ENCODE results near the gene TMEM51.
"Not testable (repeated sequence)": the region's sequence is repeated elsewhere in the genome, so short reads cannot be mapped to it uniquely, and the experiment has no call there.

Gene TMEM51

DNA sequence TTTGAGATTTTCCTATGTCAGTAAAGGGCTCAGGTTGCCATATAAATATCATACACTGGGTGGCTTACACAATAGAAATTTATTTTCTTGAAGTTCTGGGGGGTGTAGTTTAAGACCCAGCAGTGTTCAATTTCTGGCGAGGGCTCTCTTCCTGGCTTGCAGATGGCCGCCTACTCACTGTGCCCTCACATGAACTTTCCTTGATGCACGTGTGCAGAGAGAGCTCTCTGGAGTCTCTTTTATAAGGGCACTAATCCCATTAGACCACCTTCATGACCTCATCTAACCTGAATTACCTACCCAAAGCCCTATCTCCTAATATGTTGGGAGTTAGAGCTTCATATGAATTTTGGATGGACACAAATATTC lies 21.1 kb downstream of the TMEM51 start:
- H3K9me3 ChIP-seq (ENCODE audit: control insufficient read depth, low read depth, low read length): no peaks in the 10 kb centered on the region
- H3K27me3 ChIP-seq (ENCODE audit: control insufficient read depth, insufficient read depth, low read length): no peaks in the 10 kb centered on the region
- no peak overlapping the region for H3K27ac ChIP-seq (ENCODE audit: low read length)
- H3K9ac ChIP-seq (ENCODE audit: low read length): no peak overlapping the region
- H3K36me3 ChIP-seq (ENCODE audit: control insufficient read depth, low read depth, low read length): no peaks in the 10 kb centered on the region
- peaks cover 5% of the 10 kb centered on the region for H3K4me1 ChIP-seq (ENCODE audit: control insufficient read depth, low read depth, low read length)
- no peak overlapping the region for H3K4me3 ChIP-seq (ENCODE audit: low read length)

DNA sequence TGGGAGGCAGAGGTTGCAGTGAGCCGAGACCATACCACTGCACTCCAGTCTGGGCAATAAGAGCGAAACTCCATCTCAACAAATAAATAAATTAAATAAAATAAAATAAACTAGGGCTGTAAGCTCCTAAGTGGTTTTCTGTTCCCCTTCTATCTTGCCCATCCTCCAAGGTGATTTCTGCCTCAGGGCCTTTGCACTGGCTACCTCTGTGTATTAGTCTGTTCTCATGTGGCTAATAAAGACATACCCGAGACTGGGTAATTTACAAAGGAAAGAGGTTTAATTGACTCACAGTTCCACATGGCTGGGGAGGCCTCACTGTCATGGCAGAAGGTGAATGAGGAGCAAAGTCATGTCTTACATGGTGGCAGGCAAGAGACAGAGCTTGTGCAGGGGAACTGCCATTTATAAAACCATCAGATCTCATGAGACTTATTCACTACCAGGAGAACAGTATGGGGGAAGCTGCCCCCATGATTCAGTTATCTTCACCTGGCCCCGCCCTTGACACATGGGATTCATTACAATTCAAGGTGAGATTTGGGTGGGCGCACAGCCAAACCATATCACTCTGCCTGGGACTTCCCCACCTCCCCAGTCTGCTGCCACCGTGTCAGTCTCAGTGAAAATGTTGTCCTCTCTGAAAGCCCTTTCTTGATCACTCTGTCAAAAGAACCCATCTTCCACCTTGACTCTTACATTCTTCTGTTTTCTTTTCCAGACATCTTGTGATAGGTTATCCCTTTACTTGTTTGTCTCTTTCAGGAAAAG lies 22.0 kb downstream of the TMEM51 start:
- not testable (repeated sequence) for H3K9me3 ChIP-seq (ENCODE audit: control insufficient read depth, low read depth, low read length); H3K4me1 ChIP-seq (ENCODE audit: control insufficient read depth, low read depth, low read length); H3K27ac ChIP-seq (ENCODE audit: low read length); H3K4me3 ChIP-seq (ENCODE audit: low read length); H3K27me3 ChIP-seq (ENCODE audit: control insufficient read depth, insufficient read depth, low read length); H3K36me3 ChIP-seq (ENCODE audit: control insufficient read depth, low read depth, low read length); H3K9ac ChIP-seq (ENCODE audit: low read length)

DNA sequence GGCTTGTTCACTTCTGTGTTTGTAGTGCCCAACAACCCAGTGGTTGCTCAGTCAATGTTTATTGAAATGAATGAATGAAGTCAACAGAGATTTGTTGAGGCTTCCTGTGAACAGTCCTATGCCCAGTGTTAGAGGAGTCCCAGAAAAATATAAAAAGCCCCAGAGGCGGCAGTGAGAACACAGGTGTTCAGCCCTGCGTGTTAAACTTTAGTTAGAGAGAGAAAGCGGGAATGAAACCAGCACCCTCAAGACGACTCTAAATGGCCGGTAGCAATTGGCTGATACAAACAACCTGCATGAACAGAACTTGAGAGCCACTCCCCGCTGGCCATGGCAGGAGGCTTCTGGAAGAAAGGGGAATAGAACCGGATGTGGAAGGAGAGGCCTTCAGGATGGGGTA lies 22.6 kb downstream of the TMEM51 start:
- peaks cover 5% of the 10 kb centered on the region for H3K4me1 ChIP-seq (ENCODE audit: control insufficient read depth, low read depth, low read length)
- no peak overlapping the region for H3K4me3 ChIP-seq (ENCODE audit: low read length)
- H3K9ac ChIP-seq (ENCODE audit: low read length): no peak overlapping the region
- no peak overlapping the region for H3K27ac ChIP-seq (ENCODE audit: low read length)
- no peaks in the 10 kb centered on the region for H3K36me3 ChIP-seq (ENCODE audit: control insufficient read depth, low read depth, low read length)
- no peaks in the 10 kb centered on the region for H3K9me3 ChIP-seq (ENCODE audit: control insufficient read depth, low read depth, low read length)
- H3K27me3 ChIP-seq (ENCODE audit: control insufficient read depth, insufficient read depth, low read length): no peaks in the 10 kb centered on the region

DNA sequence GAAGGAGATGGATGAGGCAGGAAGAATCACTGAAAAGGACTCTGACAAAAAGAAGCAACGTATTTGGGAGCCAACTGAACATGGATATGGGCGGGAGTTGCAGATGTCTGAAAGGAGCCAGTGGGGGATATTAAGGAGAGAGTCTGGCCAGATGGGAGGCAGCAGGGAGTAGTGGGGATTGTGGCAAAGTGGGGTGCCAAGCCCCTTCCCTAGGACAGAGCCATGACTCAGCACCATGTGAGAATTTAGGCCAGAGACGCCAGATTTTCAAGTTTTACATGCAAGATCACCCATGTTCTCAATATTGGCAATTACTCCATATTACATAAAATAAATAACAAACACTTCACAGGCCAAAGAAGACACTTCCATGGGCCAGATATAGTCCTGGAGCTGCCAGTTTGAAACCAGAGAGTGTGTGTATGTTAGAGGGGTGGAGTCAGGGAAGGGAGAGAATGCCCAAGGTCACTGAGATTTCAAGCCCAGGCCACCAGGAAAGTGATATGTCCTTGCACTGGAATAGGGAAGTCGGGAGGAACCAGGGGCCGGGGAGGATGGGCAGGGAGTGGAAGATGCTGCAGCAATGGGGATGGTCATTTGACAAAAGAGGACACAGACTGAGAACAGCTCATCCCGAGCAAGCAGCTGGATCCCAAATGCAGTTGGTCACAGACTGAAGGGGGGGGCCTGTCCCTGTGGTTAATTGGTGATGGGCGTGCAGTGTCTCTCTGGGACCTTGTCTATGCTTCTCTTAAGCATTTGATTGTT lies 23.5 kb downstream of the TMEM51 start:
- H3K9me3 ChIP-seq (ENCODE audit: control insufficient read depth, low read depth, low read length): no peaks in the 10 kb centered on the region
- H3K36me3 ChIP-seq (ENCODE audit: control insufficient read depth, low read depth, low read length): no peaks in the 10 kb centered on the region
- no peak overlapping the region for H3K9ac ChIP-seq (ENCODE audit: low read length)
- no peaks in the 10 kb centered on the region for H3K27me3 ChIP-seq (ENCODE audit: control insufficient read depth, insufficient read depth, low read length)
- peaks cover 5% of the 10 kb centered on the region for H3K4me1 ChIP-seq (ENCODE audit: control insufficient read depth, low read depth, low read length)
- no peak overlapping the region for H3K4me3 ChIP-seq (ENCODE audit: low read length)
- H3K27ac ChIP-seq (ENCODE audit: low read length): no peak overlapping the region

DNA sequence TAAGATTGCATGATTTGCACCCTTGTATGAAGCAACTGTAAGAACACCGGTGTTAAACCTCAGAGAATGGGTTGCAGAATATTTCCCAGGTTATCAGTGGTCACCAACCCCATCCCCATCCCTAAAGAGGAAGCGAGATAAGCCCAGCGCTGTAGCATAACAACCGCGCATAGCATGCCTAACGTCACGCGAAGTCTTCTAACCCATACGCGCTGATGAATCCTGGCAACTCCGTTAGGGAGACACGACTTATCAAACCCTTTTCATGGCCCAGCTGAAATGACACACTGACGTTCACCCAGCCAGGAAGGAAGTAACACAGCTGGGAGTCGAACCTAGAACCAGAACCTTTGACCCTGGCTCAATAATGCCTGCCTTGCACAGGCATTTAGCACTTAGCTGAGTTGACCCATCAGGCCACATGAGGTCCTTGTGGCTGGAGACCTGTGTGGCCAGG lies 24.2 kb downstream of the TMEM51 start:
- H3K4me1 ChIP-seq (ENCODE audit: control insufficient read depth, low read depth, low read length): peaks cover 5% of the 10 kb centered on the region
- H3K9ac ChIP-seq (ENCODE audit: low read length): no peak overlapping the region
- H3K27ac ChIP-seq (ENCODE audit: low read length): no peak overlapping the region

DNA sequence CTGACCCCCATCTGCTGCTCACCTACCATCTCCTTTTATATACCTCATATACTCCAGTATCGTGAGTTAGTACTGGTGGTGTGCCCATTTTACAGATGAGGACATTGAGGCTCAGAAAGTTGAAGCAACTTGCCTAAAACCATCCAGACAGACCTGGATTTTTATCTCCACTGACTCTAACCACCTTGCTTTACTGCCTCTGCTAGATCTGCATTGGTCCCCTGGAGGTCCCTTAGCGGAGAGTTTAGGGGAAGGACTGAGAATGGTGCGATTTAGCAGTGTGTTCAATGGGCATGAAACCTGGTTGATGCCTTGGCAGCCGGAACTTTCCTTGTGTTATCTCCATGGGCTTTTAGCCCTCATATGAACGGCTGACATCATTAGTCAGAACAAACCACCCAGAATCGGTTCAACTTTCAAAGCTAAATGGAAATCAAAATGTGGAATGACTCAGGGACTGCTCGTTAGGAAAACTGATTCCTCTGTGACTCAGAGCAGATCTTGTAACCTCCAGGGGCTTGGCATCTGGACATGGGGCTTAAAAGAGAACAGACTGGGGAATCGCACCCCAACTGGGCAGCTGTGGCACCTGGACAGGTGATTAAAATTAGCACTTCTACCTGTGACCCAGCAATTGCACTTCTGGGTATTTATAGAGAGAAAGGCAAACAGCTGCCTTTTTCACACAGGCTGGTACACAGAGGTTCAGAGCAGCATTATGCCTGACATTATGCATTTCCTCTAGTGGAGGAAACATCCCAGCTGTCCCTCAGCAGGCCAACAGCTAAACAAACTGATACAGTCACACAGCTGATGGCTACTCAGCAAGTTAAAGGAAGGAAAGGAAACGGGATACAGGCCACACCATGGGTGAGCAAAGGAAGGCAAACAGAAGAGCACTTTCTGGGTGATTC lies 25.3 kb downstream of the TMEM51 start:
- Histone ChIP-seq H3K27me3 (ENCODE audit: control insufficient read depth, insufficient read depth, low read length) (no peaks in the 10 kb centered on the region), H3K4me3 (ENCODE audit: low read length) (no peak overlapping the region), H3K36me3 (ENCODE audit: control insufficient read depth, low read depth, low read length) (no peaks in the 10 kb centered on the region), H3K9ac (ENCODE audit: low read length) (no peak overlapping the region), H3K9me3 (ENCODE audit: control insufficient read depth, low read depth, low read length) (no peaks in the 10 kb centered on the region), H3K4me1 (ENCODE audit: control insufficient read depth, low read depth, low read length) (peaks cover 5% of the 10 kb centered on the region), H3K27ac (ENCODE audit: low read length) (no peak overlapping the region)

More for the DNA sequence above, 24.2 kb downstream of the TMEM51 start:
- H3K36me3 ChIP-seq (ENCODE audit: control insufficient read depth, low read depth, low read length): no peaks in the 10 kb centered on the region
- no peaks in the 10 kb centered on the region for H3K9me3 ChIP-seq (ENCODE audit: control insufficient read depth, low read depth, low read length)
- H3K4me3 ChIP-seq (ENCODE audit: low read length): no peak overlapping the region
- no peaks in the 10 kb centered on the region for H3K27me3 ChIP-seq (ENCODE audit: control insufficient read depth, insufficient read depth, low read length)

DNA sequence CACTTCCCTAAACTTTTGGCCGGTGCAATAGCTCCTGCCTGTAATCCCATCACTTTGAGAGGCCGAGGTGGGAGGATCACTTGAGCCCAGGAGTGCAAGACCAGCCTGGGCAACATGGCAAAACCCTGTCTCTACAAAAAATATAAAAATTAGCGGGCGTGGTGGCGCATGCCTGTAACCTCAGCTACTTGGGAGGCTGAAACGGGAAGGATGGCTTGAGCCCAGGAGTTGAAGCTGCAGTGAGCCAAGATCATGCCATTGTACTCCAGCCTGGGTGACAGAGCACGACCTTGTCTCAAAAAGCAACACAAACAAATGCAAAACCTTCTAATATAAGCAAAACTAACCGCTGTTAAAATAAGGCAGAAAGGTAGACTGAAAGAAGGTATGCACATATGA lies 25.9 kb downstream of the TMEM51 start:
- H3K4me1 ChIP-seq (ENCODE audit: control insufficient read depth, low read depth, low read length): peaks cover 5% of the 10 kb centered on the region
- H3K36me3 ChIP-seq (ENCODE audit: control insufficient read depth, low read depth, low read length): no peaks in the 10 kb centered on the region
- no peaks in the 10 kb centered on the region for H3K9me3 ChIP-seq (ENCODE audit: control insufficient read depth, low read depth, low read length)
- H3K4me3 ChIP-seq (ENCODE audit: low read length): no peak overlapping the region
- H3K27ac ChIP-seq (ENCODE audit: low read length): no peak overlapping the region
- no peaks in the 10 kb centered on the region for H3K27me3 ChIP-seq (ENCODE audit: control insufficient read depth, insufficient read depth, low read length)
- no peak overlapping the region for H3K9ac ChIP-seq (ENCODE audit: low read length)

DNA sequence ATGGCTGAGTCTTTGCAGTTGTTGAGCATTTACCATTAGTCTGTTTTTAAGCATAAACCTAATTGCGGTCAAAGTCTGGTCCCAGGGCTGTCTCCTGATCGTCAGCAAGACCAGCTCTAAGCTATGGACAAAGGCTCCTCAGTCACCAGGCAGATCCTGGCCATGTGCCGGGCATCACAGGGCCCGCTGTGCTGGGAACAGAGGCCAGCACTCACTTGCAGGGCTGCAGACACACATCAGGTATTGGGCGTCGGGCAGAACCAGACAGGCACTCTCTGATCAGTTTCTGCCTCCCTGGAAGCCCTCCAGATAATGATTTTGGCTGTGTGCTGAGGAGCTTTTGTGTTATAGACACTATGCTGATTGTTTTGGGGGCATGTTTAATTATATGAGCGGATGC lies 26.6 kb downstream of the TMEM51 start:
- H3K4me3 ChIP-seq (ENCODE audit: low read length): no peak overlapping the region
- H3K9ac ChIP-seq (ENCODE audit: low read length): no peak overlapping the region
- H3K36me3 ChIP-seq (ENCODE audit: control insufficient read depth, low read depth, low read length): no peaks in the 10 kb centered on the region
- no peaks in the 10 kb centered on the region for H3K27me3 ChIP-seq (ENCODE audit: control insufficient read depth, insufficient read depth, low read length)
- no peaks in the 10 kb centered on the region for H3K9me3 ChIP-seq (ENCODE audit: control insufficient read depth, low read depth, low read length)
- H3K27ac ChIP-seq (ENCODE audit: low read length): no peak overlapping the region
- H3K4me1 ChIP-seq (ENCODE audit: control insufficient read depth, low read depth, low read length): peaks cover 5% of the 10 kb centered on the region

DNA sequence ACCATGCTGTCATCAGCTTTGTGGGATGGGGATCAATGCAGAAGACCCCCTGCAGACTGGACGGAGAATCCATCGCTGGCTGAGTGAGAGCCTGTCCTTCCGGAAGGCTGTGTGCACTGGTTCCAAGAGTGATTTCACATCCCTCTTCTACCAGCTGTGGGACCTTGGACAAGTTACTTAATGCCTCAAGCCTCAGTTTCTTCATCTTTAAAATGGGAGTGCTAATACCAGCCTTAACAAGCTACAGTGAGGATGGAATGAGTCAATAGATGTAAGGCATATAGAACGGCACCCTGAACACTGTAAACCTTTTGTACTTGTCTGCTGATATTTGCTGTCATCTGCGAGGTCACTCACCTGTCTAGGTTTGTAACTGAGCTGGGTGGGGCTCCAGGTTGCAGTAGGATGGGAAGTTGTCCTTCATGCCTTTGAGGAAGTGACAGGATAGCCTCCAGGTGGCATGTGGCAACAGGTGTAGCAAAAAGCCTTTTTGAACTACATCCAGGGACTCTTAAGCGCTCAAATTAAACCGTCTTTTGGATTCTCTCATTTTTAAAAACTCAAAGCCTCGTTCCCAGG lies 27.5 kb downstream of the TMEM51 start:
- Histone ChIP-seq H3K27me3 (ENCODE audit: control insufficient read depth, insufficient read depth, low read length) (no peaks in the 10 kb centered on the region), H3K9ac (ENCODE audit: low read length) (no peak overlapping the region), H3K36me3 (ENCODE audit: control insufficient read depth, low read depth, low read length) (no peaks in the 10 kb centered on the region), H3K27ac (ENCODE audit: low read length) (no peak overlapping the region), H3K9me3 (ENCODE audit: control insufficient read depth, low read depth, low read length) (no peaks in the 10 kb centered on the region), H3K4me1 (ENCODE audit: control insufficient read depth, low read depth, low read length) (peaks cover 12% of the 10 kb centered on the region), H3K4me3 (ENCODE audit: low read length) (no peak overlapping the region)

DNA sequence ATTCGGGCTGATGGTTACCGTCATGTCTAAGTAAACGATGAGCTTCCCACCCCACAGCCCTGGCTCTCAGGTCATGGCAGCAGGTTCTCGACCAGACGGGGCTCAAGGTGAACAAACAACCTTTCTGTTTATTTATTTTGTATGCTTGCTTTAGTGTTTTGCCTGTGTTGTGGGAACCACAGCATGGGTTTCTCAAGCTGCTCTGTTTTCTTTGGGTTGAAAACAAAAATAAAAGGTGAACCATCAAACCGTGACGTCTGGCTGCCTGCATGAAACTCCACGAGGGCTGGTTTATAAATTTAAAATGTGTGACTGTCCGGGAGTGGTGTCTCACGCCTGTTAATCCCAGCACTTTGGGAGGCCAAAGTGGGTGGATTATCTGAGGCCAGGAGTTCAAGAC lies 28.0 kb downstream of the TMEM51 start:
- Histone ChIP-seq H3K27ac (ENCODE audit: low read length) (no peak overlapping the region), H3K4me3 (ENCODE audit: low read length) (no peak overlapping the region), H3K27me3 (ENCODE audit: control insufficient read depth, insufficient read depth, low read length) (no peaks in the 10 kb centered on the region), H3K9me3 (ENCODE audit: control insufficient read depth, low read depth, low read length) (no peaks in the 10 kb centered on the region), H3K9ac (ENCODE audit: low read length) (no peak overlapping the region), H3K4me1 (ENCODE audit: control insufficient read depth, low read depth, low read length) (peaks cover 17% of the 10 kb centered on the region), H3K36me3 (ENCODE audit: control insufficient read depth, low read depth, low read length) (no peaks in the 10 kb centered on the region)

All from iPS-18a (cell line).